Activated CD4-positive, alpha-beta T cell treated with anti-CD3 and anti-CD28 coated beads, Interleukin-2, amount 10 ng/mL, durations not matched to agents 7 days and 5 days (primary cell): ENCODE measurements around the gene SEPTIN5. TPM values are rescaled to one million over a fixed set of nuclear protein-coding genes. Genes with fewer than 3 reads are reported as not detected.
A peak's percentile ranks its signal among the peaks of the same experiment; 100 is the strongest.

Source experiments
- CTCF ChIA-PET: fragments of 350-600 bp; sonication (Branson Sonifier 250); formaldehyde crosslinking; loops from one replicate; lab custom pipeline; 2021; ENCODE audit warnings: antibody characterized with exemption; lab: Charles Lee
- POLR2A ChIA-PET: fragments of 350-600 bp; sonication (Branson Sonifier 250); formaldehyde crosslinking; loops from one replicate; lab custom pipeline; 2021; ENCODE audit warnings: antibody characterized with exemption; lab: Charles Lee
- DNase-seq: peaks from one replicate; pipeline ENCODE4 v3.0.0-alpha.2; 2020
- H3K27ac Mint-ChIP-seq: one replicate; pipeline ENCODE4 v1.8.0; 2021; ENCODE audit warnings: mild to moderate bottlenecking, moderate library complexity, mixed read lengths
- H3K27me3 Mint-ChIP-seq: one replicate; pipeline ENCODE4 v1.8.0; 2021; ENCODE audit warnings: mixed read lengths
- H3K36me3 Mint-ChIP-seq: one replicate; pipeline ENCODE4 v1.8.0; 2021; ENCODE audit warnings: low read depth, mixed read lengths
- H3K4me1 Mint-ChIP-seq: one replicate; pipeline ENCODE4 v1.8.0; 2021; ENCODE audit warnings: mixed read lengths
- H3K4me3 Mint-ChIP-seq: one replicate; pipeline ENCODE4 v1.8.0; 2021; ENCODE audit warnings: mild to moderate bottlenecking, moderate library complexity, mixed read lengths
- H3K9me3 Mint-ChIP-seq: one replicate; pipeline ENCODE4 v1.8.0; 2021; ENCODE audit warnings: mixed read lengths
- total RNA-seq, 2 experiments: library from RNA; stranded (reverse); gene quantifications; one replicate each; pipeline ENCODE4 v1.2.3, GENCODE V29; 2021

The SEPTIN5 gene
- total RNA-seq, 2 experiments from 2014 or later, result not detected

GRCh38 chr22:19703869-19704268 lies 10.4 kb upstream of the SEPTIN5 start:
- ChIA-PET CTCF (no interaction called here), POLR2A (no interaction called here)
- no peaks in the 10 kb centered on the region for H3K27me3 Mint-ChIP-seq
- H3K27ac Mint-ChIP-seq, result no peak overlapping the region
- H3K4me3 Mint-ChIP-seq, result no peak overlapping the region
- no peaks in the 10 kb centered on the region for H3K9me3 Mint-ChIP-seq
- DNase-seq, result no peak
- no peaks in the 10 kb centered on the region for H3K36me3 Mint-ChIP-seq
- no peaks in the 10 kb centered on the region for H3K4me1 Mint-ChIP-seq

DNA sequence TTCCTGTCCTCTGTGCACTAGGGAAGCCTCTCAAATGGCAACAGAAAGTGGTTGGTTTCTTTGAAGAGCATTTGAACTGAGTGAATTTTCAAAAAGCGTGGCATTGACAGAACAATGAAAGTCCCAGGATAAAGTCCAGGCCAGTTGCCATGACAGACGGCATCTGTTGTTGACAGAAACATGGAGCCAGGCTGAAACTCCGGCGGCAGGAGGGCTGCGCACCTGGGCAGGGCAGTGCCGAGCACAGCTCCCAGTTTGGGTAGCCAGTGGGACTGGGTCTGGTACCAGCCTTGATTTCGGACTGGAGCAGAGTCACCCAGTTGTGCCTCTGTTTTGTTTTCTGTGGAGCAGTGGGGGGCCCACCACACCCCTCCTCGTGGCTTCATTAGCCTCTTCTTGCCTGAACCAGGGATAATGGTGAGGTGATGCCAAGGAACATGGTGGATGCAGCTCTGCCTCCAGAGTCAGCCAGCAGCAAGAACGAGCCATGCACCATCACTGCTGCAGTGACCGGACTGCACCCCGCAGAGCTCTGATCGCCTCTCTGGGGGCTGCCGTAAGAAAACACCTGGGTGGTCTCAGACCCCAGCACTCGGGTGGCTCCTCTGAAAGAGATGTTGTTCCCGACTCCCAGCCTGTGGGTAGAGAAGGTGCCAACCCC lies 9.8 kb upstream of the SEPTIN5 start:
- POLR2A ChIA-PET, result no interaction called here
- Mint-ChIP-seq H3K27ac (no peak overlapping the region), H3K9me3 (no peaks in the 10 kb centered on the region), H3K4me1 (no peaks in the 10 kb centered on the region), H3K4me3 (no peak overlapping the region), H3K27me3 (no peaks in the 10 kb centered on the region), H3K36me3 (no peaks in the 10 kb centered on the region)
- CTCF ChIA-PET, result no interaction called here
- no peak for DNase-seq

DNA sequence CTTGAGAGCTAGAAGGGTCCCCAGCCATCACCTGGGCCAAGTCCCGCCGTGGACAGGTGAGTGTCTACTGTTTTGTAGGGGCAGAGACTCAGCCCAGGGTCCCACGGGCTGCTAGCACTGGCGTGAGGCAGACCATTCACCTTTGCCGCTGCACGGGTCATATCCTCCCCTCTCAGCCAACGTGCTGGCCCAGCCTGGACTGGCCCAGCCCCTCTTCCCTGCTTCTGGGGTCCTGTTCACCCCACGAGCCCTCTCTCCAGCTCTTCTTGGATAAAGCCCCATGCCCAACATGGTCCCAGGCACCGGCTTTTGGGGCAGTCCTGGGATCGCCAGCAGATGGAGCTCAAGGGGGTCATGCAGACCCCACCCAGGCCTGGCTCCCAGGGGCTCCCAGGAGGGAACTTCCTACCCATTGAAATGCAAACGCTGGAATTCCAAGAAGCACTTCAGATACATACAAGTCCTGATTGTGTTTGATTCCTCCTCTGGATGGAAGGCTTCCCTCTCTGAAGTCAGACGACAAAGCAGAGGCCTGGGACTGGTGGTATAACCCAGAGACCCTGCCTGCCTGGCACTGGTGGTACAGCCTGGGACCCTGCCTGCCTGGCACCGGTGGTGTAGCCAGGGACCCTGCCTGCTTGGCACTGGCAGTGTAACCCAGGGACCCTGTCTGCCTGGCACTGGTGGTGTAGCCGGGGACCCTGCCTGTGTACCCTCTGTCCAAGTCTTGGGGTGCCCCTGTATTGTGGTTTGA lies 8.9 kb upstream of the SEPTIN5 start:
- Mint-ChIP-seq H3K4me1 (no peaks in the 10 kb centered on the region), H3K27ac (no peak overlapping the region), H3K9me3 (no peaks in the 10 kb centered on the region), H3K27me3 (no peaks in the 10 kb centered on the region), H3K4me3 (no peak overlapping the region), H3K36me3 (no peaks in the 10 kb centered on the region)
- DNase-seq, result no peak
- POLR2A ChIA-PET, result no interaction called here
- CTCF ChIA-PET, result no interaction called here

DNA sequence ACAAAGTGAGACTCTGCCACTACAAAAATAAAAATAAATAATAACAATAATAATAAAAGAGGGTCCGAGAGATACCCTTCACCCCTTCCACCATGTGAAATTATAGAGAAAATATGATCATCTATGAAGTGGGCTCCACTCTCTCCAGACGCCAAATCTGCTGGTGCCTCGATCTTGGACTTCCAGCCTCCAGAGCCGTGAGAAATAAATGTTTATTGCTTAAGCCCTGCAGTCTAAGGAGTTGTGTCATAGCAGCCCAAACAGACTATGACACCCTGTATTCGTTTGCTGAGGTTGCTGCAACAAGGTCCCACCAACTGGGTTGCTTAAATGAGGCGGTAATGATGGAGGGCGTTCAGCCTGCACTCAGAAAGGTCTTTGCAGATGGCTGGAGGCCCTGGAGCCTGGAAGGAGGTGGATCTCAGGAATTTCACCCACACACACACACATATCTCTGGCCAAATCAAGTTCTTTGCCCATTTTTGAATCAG lies 7.6 kb upstream of the SEPTIN5 start:
- H3K9me3 Mint-ChIP-seq, result no peaks in the 10 kb centered on the region
- no peak for DNase-seq
- no peaks in the 10 kb centered on the region for H3K36me3 Mint-ChIP-seq
- no peak overlapping the region for H3K4me3 Mint-ChIP-seq
- CTCF ChIA-PET, result no interaction called here
- POLR2A ChIA-PET, result no interaction called here
- no peak overlapping the region for H3K27ac Mint-ChIP-seq
- peaks cover 2% of the 10 kb centered on the region for H3K27me3 Mint-ChIP-seq
- H3K4me1 Mint-ChIP-seq, result no peaks in the 10 kb centered on the region

GRCh38 chr22:19707347-19708290 lies 6.7 kb upstream of the SEPTIN5 start:
- no peaks in the 10 kb centered on the region for H3K9me3 Mint-ChIP-seq
- H3K27ac Mint-ChIP-seq, result no peak overlapping the region
- no peak for DNase-seq
- no peaks in the 10 kb centered on the region for H3K4me1 Mint-ChIP-seq
- ChIA-PET POLR2A (no interaction called here), CTCF (no interaction called here)
- H3K27me3 Mint-ChIP-seq, result peaks cover 10% of the 10 kb centered on the region
- H3K4me3 Mint-ChIP-seq, result no peak overlapping the region
- no peaks in the 10 kb centered on the region for H3K36me3 Mint-ChIP-seq

GRCh38 chr22:19708321-19709011 lies 5.8 kb upstream of the SEPTIN5 start:
- Mint-ChIP-seq H3K4me1 (no peaks in the 10 kb centered on the region), H3K9me3 (no peaks in the 10 kb centered on the region), H3K36me3 (no peaks in the 10 kb centered on the region), H3K27ac (no peak overlapping the region), H3K4me3 (no peak overlapping the region), H3K27me3 (peaks cover 18% of the 10 kb centered on the region)
- ChIA-PET CTCF (interaction anchor here (1.0 to 1.2 kb wide), 3 partner anchors 11 to 29 kb away, joined by 3 read pairs; no protein-coding TSS in a partner anchor), POLR2A (no interaction called here)
- no peak for DNase-seq

GRCh38 chr22:19709063-19709769 lies 5.1 kb upstream of the SEPTIN5 start:
- ChIA-PET POLR2A (no interaction called here), CTCF (interaction anchor here (1.0 to 1.2 kb wide), 3 partner anchors 10 to 29 kb away, joined by 3 read pairs; no protein-coding TSS in a partner anchor)
- H3K27ac Mint-ChIP-seq, result no peak overlapping the region
- no peak overlapping the region for H3K4me3 Mint-ChIP-seq
- no peaks in the 10 kb centered on the region for H3K9me3 Mint-ChIP-seq
- peaks cover 24% of the 10 kb centered on the region for H3K27me3 Mint-ChIP-seq
- no peak for DNase-seq
- no peaks in the 10 kb centered on the region for H3K4me1 Mint-ChIP-seq
- no peaks in the 10 kb centered on the region for H3K36me3 Mint-ChIP-seq

DNA sequence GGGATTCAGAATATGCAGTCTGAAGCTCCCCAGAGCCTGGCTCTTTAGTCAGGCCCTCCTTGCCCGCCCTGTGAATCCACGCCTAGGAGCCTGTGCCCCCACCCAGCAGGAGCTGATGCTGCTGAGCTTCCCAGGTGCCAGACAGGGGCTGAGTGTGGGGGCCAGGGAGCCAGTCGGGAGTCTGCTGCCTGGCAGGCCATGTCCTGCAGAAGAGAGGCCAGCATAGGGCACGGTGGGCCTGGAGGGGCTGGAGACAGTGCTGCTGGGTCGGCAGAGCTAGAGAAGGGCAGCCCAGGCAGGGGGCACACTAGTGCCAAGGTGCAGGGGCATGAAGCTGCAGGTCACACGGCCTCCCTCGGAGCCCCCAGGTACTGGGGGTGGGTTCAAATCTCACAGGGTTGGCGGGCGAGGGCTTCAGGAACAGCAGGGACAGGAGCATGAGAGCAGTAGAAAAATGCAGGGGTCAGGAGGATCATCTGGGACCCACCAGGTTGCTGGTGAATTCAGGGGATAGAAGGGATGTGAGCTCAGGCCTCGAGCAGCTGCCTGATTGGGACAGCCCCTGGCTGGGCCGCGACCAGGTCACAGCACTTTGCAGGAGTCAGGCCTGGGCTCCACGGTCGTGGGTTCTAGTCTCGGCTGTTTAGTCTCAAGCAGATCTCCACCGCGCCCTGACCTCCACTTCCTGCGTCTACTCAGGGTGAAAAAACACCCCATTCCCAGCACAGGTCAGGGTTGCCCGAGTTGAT lies 4.1 kb upstream of the SEPTIN5 start:
- ChIA-PET CTCF (interaction anchor here (1.3 kb wide), 1 partner anchor 32 kb away, joined by 5 read pairs; no protein-coding TSS in a partner anchor), POLR2A (no interaction called here)
- H3K9me3 Mint-ChIP-seq, result no peaks in the 10 kb centered on the region
- H3K4me3 Mint-ChIP-seq, result no peak overlapping the region
- no peaks in the 10 kb centered on the region for H3K4me1 Mint-ChIP-seq
- no peak for DNase-seq
- peaks cover 25% of the 10 kb centered on the region for H3K27me3 Mint-ChIP-seq
- H3K36me3 Mint-ChIP-seq, result no peaks in the 10 kb centered on the region
- no peak overlapping the region for H3K27ac Mint-ChIP-seq

- no peak for DNase-seq
- ChIA-PET CTCF (interaction anchor here (1.3 kb wide), 1 partner anchor 33 kb away, joined by 5 read pairs; no protein-coding TSS in a partner anchor), POLR2A (no interaction called here)
- Mint-ChIP-seq H3K4me1 (no peaks in the 10 kb centered on the region), H3K9me3 (no peaks in the 10 kb centered on the region), H3K36me3 (no peaks in the 10 kb centered on the region), H3K27ac (no peak overlapping the region), H3K27me3 (peaks cover 29% of the 10 kb centered on the region), H3K4me3 (no peak overlapping the region)
These were observed 3.6 kb upstream of the SEPTIN5 start for GRCh38 chr22:19710769-19711106.

DNA sequence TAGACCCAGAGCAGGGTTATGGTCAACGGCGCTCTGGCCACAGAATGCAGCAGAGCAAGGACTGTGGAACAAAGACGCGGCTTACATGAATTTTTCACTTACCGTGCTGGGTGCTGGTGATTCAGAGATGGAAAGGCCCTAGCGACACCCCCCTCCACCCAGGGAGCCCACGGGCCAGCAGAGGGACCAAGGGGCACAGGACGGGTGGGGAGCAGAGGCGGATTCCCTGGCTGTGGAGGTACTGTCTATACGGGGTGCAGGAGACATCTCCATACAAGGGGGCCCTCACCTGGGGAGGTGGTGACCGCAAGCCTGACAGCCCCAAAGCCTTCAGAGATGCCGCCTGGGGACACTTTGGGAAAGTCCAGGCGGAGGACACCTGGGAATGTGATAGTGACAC lies 1.1 kb upstream of the SEPTIN5 start:
- no peak overlapping the region for H3K27ac Mint-ChIP-seq
- no peaks in the 10 kb centered on the region for H3K36me3 Mint-ChIP-seq
- H3K4me1 Mint-ChIP-seq, result peaks cover 3% of the 10 kb centered on the region
- H3K4me3 Mint-ChIP-seq, result no peak overlapping the region
- POLR2A ChIA-PET, result no interaction called here
- H3K27me3 Mint-ChIP-seq, result peaks cover 34% of the 10 kb centered on the region
- H3K9me3 Mint-ChIP-seq, result no peaks in the 10 kb centered on the region
- DNase-seq, result no peak
- CTCF ChIA-PET, result no interaction called here

GRCh38 chr22:19713650-19714311 lies 522 bp upstream of the SEPTIN5 start:
- no peaks in the 10 kb centered on the region for H3K36me3 Mint-ChIP-seq
- H3K27ac Mint-ChIP-seq, result no peak overlapping the region
- ChIA-PET CTCF (no interaction called here), POLR2A (no interaction called here)
- DNase-seq, result no peak
- H3K4me3 Mint-ChIP-seq, result peak overlapping the region; percentile 57
- H3K27me3 Mint-ChIP-seq, result peaks cover 34% of the 10 kb centered on the region
- no peaks in the 10 kb centered on the region for H3K9me3 Mint-ChIP-seq
- peaks cover 3% of the 10 kb centered on the region for H3K4me1 Mint-ChIP-seq
